Activated T-cell treated with anti-CD3 and anti-CD28 coated beads, Interleukin-2, amount 50 U/mL, for 24 hours (primary cell): ENCODE results near the gene LCMT2.

ENCODE experiments used
- DNase-seq: peaks from one replicate; pipeline ENCODE4 v3.0.0-alpha.2; 2020
- H3K27ac Mint-ChIP-seq: 2 replicates; pipeline ENCODE4 v1.8.0; 2020; ENCODE audit warnings: mild to moderate bottlenecking, mixed read lengths
- H3K27me3 Mint-ChIP-seq: 2 replicates; pipeline ENCODE4 v1.8.0; 2020; ENCODE audit warnings: mixed read lengths
- H3K36me3 Mint-ChIP-seq: 2 replicates; pipeline ENCODE4 v1.8.0; 2020; ENCODE audit warnings: low read depth, mixed read lengths
- H3K4me1 Mint-ChIP-seq: 2 replicates; pipeline ENCODE4 v1.8.0; 2020; ENCODE audit warnings: low read depth, mixed read lengths
- H3K4me3 Mint-ChIP-seq: 2 replicates; pipeline ENCODE4 v1.8.0; 2020; ENCODE audit warnings: mild to moderate bottlenecking, moderate library complexity, mixed read lengths
- H3K9me3 Mint-ChIP-seq: 2 replicates; pipeline ENCODE4 v1.8.0; 2020; ENCODE audit warnings: mixed read lengths

LCMT2 gene

GRCh38 chr15:43274136-43274535 lies 56.2 kb downstream of the LCMT2 start:
- H3K4me1 Mint-ChIP-seq: peaks cover 2% of the 10 kb centered on the region
- H3K27ac Mint-ChIP-seq: no peak overlapping the region
- H3K36me3 Mint-ChIP-seq: no peaks in the 10 kb centered on the region
- H3K27me3 Mint-ChIP-seq: peaks cover 14% of the 10 kb centered on the region
- DNase-seq: no peak
- peaks cover 3% of the 10 kb centered on the region for H3K9me3 Mint-ChIP-seq
- no peak overlapping the region for H3K4me3 Mint-ChIP-seq
